Natural killer cell (primary cell): ENCODE data around the gene HTATIP2. TPM values are rescaled to one million over a fixed set of nuclear protein-coding genes. Genes with fewer than 3 reads are reported as not detected.

Experiments used
- ATAC-seq, 3 donors: fragments of 150-1000 bp in 2 of 3; fragments of 200-7000 bp in 1 of 3; cut with Tn5 transposase; 1 replicate in 1 of 3; 2 replicates in 2 of 3; pipeline ENCODE4 v1.10.0; 2021; ENCODE audit warnings: mild to moderate bottlenecking in 2 of 3, moderate library complexity in 2 of 3
- DNase-seq, 2 donors: peaks; one replicate each; pipeline versions ENCODE4 v3.0.0 to v3.0.0-alpha.2; 2013 to 2021; ENCODE audit warnings: mixed read lengths in 1 of 2
- H3K27ac ChIP-seq: one replicate; pipeline ENCODE4 v1.5.1; 2013; ENCODE audit warnings: mild to moderate bottlenecking, low read length
- H3K27me3 ChIP-seq: one replicate; pipeline ENCODE4 v1.6.1; 2013; ENCODE audit warnings: low read length; ENCODE audit not compliant: control insufficient read depth, insufficient read depth
- H3K36me3 ChIP-seq: one replicate; pipeline ENCODE4 v1.6.1; 2013; ENCODE audit warnings: low read length; ENCODE audit not compliant: control insufficient read depth, insufficient read depth
- H3K4me1 ChIP-seq: one replicate; pipeline ENCODE4 v1.6.1; 2013; ENCODE audit warnings: low read length; ENCODE audit not compliant: control insufficient read depth, insufficient read depth
- H3K4me3 ChIP-seq: one replicate; pipeline ENCODE4 v1.5.1; 2013; ENCODE audit warnings: low read length
- H3K9me3 ChIP-seq: one replicate; pipeline ENCODE4 v1.6.1; 2013; ENCODE audit warnings: low read length; ENCODE audit not compliant: control insufficient read depth, insufficient read depth
- H3K27ac Mint-ChIP-seq, 2 donors: one replicate each; pipeline ENCODE4 v1.8.0; 2022; ENCODE audit warnings: mild to moderate bottlenecking in 2 of 2, mixed read lengths in 2 of 2, moderate library complexity in 1 of 2
- H3K27me3 Mint-ChIP-seq, 2 donors: one replicate each; pipeline ENCODE4 v1.8.0; 2022; ENCODE audit warnings: low read depth in 2 of 2, mixed read lengths in 2 of 2
- H3K36me3 Mint-ChIP-seq: one replicate; pipeline ENCODE4 v1.8.0; 2022; ENCODE audit warnings: mixed read lengths
- H3K4me1 Mint-ChIP-seq, 2 donors: one replicate each; pipeline ENCODE4 v1.8.0; 2022; ENCODE audit warnings: mixed read lengths in 2 of 2
- H3K4me3 Mint-ChIP-seq: one replicate; pipeline ENCODE4 v1.8.0; 2022; ENCODE audit warnings: mild to moderate bottlenecking, moderate library complexity, mixed read lengths
- H3K9me3 Mint-ChIP-seq, 2 donors: one replicate each; pipeline ENCODE4 v1.8.0; 2022; ENCODE audit warnings: mixed read lengths in 2 of 2
- CTCF ChIP-seq: fragments of 200-600 bp; IDR thresholded peaks from one replicate; pipeline ENCODE4 v1.8.0; 2022; ENCODE audit warnings: antibody characterized with exemption
- WGBS: methylation state at CpG from one replicate; pipeline ENCODE4 v1.1.7; 2013; ENCODE audit warnings: missing lambda C conversion rate; ENCODE audit not compliant: insufficient coverage; 5-methylcytosine and 5-hydroxymethylcytosine counted together
- intact Hi-C: fragments of 100-400 bp; cut with micrococcal nuclease; formaldehyde crosslinking; loops from one replicate; pipeline ENCODE4 v1.14.2; 2022
- total RNA-seq, 4 donors: library from RNA; stranded (reverse); fragments of 120-200 nt in 1 of 4; gene quantifications; one replicate each; pipeline versions ENCODE4 v1.2.3 to v1.2.4, GENCODE V29; 2013 to 2022

HTATIP2 gene
- total RNA-seq, 3 donors from 2014 or later (not counting 1 experiment from before 2014, with no cell fraction given) = 16.7 to 25.6 (median 19.5) TPM

- ATAC-seq = no peak
- 75% methylated on average over 7 of the region's 9 CpGs for WGBS
- Histone ChIP-seq H3K4me3 (no peak overlapping the region), H3K27ac (no peak overlapping the region), H3K9me3 (no peaks in the 10 kb centered on the region), H3K27me3 (no peaks in the 10 kb centered on the region), H3K36me3 (peaks cover 5% of the 10 kb centered on the region), H3K4me1 (peaks cover 21% of the 10 kb centered on the region)
- Mint-ChIP-seq H3K27me3 (no peaks in the 10 kb centered on the region), H3K9me3 (no peaks in the 10 kb centered on the region), H3K36me3 (no peaks in the 10 kb centered on the region), H3K27ac (peak overlapping the region in 1 of 2 donors; percentile 8), H3K4me3 (no peak overlapping the region), H3K4me1 (peaks cover 26 to 37% of the 10 kb centered on the region in 2 donors)
- TF ChIP-seq CTCF = no peak
- peak in 1 of 2 donors; percentile 14 for DNase-seq
- intact Hi-C loops = no loop called here
These were observed 3.9 kb downstream of the HTATIP2 start for GRCh38 chr11:20367313-20367948.

- no peak for TF ChIP-seq CTCF
- Histone ChIP-seq H3K27ac (no peak overlapping the region), H3K4me1 (peaks cover 14% of the 10 kb centered on the region), H3K36me3 (peaks cover 5% of the 10 kb centered on the region), H3K4me3 (no peak overlapping the region), H3K27me3 (no peaks in the 10 kb centered on the region), H3K9me3 (no peaks in the 10 kb centered on the region)
- Mint-ChIP-seq H3K27ac (no peak overlapping the region), H3K27me3 (no peaks in the 10 kb centered on the region), H3K4me3 (no peak overlapping the region), H3K4me1 (peaks cover 23 to 29% of the 10 kb centered on the region in 2 donors), H3K36me3 (no peaks in the 10 kb centered on the region), H3K9me3 (no peaks in the 10 kb centered on the region)
- DNase-seq (no peak), ATAC-seq (no peak)
- intact Hi-C loops = no loop called here
These were observed 4.9 kb downstream of the HTATIP2 start for GRCh38 chr11:20368438-20368837.

DNA sequence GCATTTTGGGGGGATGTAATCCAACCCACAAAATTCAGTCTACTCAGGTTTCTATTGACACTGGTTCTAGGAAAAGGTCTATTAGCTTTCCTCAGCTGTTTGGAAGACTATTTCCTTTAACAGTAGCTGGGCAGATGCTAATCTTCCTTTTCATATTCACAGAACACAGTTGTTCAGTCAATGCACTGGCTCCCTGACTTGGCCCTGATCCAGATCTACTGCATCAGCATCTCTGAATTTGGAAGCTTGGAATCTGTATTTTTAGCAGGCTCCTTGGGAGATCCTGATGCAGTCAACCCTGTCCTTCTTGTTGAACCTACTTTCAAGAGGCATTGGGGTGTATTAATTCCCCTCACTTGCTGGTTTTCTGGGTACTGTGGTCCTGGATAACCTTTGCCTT is 6.3 kb downstream of the HTATIP2 start:
- Histone ChIP-seq H3K4me1 (peaks cover 4% of the 10 kb centered on the region), H3K36me3 (peaks cover 5% of the 10 kb centered on the region), H3K4me3 (no peak overlapping the region), H3K27me3 (no peaks in the 10 kb centered on the region), H3K27ac (no peak overlapping the region), H3K9me3 (no peaks in the 10 kb centered on the region)
- no peaks in the 10 kb centered on the region for H3K9me3 Mint-ChIP-seq
- TF ChIP-seq CTCF = no peak
- DNase-seq = no peak
- no peak for ATAC-seq
- no peak overlapping the region for H3K4me3 Mint-ChIP-seq
- intact Hi-C loops = no loop called here
- H3K36me3 Mint-ChIP-seq = no peaks in the 10 kb centered on the region
- H3K4me1 Mint-ChIP-seq = peaks cover 16 to 20% of the 10 kb centered on the region in 2 donors
- no peak overlapping the region for H3K27ac Mint-ChIP-seq
- H3K27me3 Mint-ChIP-seq = no peaks in the 10 kb centered on the region

DNA sequence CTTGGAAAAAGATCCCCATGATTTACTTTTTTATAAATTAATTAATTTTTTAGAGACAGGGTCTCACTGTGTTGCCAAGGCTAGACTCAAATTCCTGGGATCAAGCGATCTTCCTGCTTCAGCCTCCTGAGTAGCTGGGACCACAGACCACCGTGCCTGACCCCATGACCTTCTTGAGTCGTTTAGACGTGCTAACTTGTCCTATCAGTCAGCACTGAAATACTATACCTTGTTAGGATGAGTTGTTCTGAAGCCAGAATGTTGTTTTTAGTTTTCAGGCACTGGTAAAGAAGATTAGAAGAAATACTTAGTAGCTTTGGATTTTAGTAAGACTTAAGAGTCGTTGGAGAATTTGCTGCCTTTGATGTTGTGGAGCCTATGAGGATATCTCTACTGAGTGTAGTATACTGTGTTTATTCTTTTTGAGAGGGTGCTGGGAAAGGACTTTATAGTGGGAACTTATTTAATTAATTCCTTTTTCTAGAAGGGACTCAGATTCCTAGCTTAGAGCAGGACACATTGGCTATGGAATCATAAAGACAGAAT is 8.6 kb downstream of the HTATIP2 start:
- Mint-ChIP-seq H3K36me3 (no peaks in the 10 kb centered on the region), H3K9me3 (no peaks in the 10 kb centered on the region), H3K4me1 (peaks cover 1 to 5% of the 10 kb centered on the region in 2 donors), H3K27ac (no peak overlapping the region), H3K4me3 (no peak overlapping the region), H3K27me3 (no peaks in the 10 kb centered on the region)
- no peak overlapping the region for H3K4me3 ChIP-seq
- intact Hi-C loops = no loop called here
- TF ChIP-seq CTCF = no peak
- DNase-seq (no peak), ATAC-seq (no peak)
- WGBS = 93% methylated on average over 5 of the region's 5 CpGs
- H3K27ac ChIP-seq = no peak overlapping the region
- H3K36me3 ChIP-seq = peaks cover 15% of the 10 kb centered on the region
- no peaks in the 10 kb centered on the region for H3K9me3 ChIP-seq
- H3K4me1 ChIP-seq = no peaks in the 10 kb centered on the region
- H3K27me3 ChIP-seq = no peaks in the 10 kb centered on the region
